HepG2 (cell line): ENCODE measurements around the gene VAMP8. TPM values are rescaled to one million over a fixed set of nuclear protein-coding genes. Genes with fewer than 3 reads are reported as not detected.

Experiments
- CREB1 ChIP-seq, 2 experiments: fragments of 450-650 bp in 1 of 2; IDR thresholded peaks; 2 replicates each; pipeline ENCODE4 v1.6.1; 2016 to 2017; ENCODE audit warnings: control low read depth in 1 of 2, mild to moderate bottlenecking in 1 of 2, missing compliant biosample characterization in 1 of 2, missing genetic modification characterization in 1 of 2
- DNMT1 ChIP-seq: sonication (generic); formaldehyde crosslinking; IDR thresholded peaks from 2 replicates; pipeline ENCODE4 v1.5.1; 2020; ENCODE audit warnings: mild to moderate bottlenecking, missing genetic modification reagents
- DNMT3B ChIP-seq: conservative IDR thresholded peaks from 2 replicates; pipeline ENCODE4 v1.6.1; 2016; ENCODE audit warnings: missing biosample characterization, control low read depth
- HNRNPK ChIP-seq: fragments of 200-400 bp; formaldehyde crosslinking; IDR thresholded peaks from 2 replicates; pipeline ENCODE4 v1.6.1; 2018; ENCODE audit warnings: low read length, low read depth, moderate library complexity, mild to moderate bottlenecking; ENCODE audit not compliant: poor library complexity, severe bottlenecking
- HNRNPLL ChIP-seq: fragments of 200-400 bp; formaldehyde crosslinking; IDR thresholded peaks from 2 replicates; pipeline ENCODE4 v1.6.1; 2017; ENCODE audit warnings: mild to moderate bottlenecking, low read depth, low read length; ENCODE audit not compliant: poor library complexity, severe bottlenecking
- HOMEZ ChIP-seq: IDR thresholded peaks from 2 replicates; pipeline ENCODE4 v1.6.1; 2016; ENCODE audit warnings: low read depth
- IRF2 ChIP-seq: IDR thresholded peaks from 2 replicates; pipeline ENCODE4 v1.6.1; 2018; ENCODE audit warnings: missing genetic modification reagents, missing compliant biosample characterization
- KAT2B ChIP-seq: fragments of 150-350 bp; IDR thresholded peaks from 2 replicates; pipeline ENCODE4 v1.6.1; 2014; ENCODE audit warnings: low read depth, low read length, borderline replicate concordance
- KLF12 ChIP-seq: sonication (generic); formaldehyde crosslinking; IDR thresholded peaks from 2 replicates; pipeline ENCODE4 v1.4.0; 2020; ENCODE audit warnings: missing genetic modification reagents, borderline replicate concordance
- MATR3 ChIP-seq: sonication (generic); formaldehyde crosslinking; IDR thresholded peaks from 2 replicates; pipeline ENCODE4 v1.4.0; 2020; ENCODE audit warnings: missing genetic modification reagents
- MBNL3 ChIP-seq: fragments of 250-450 bp; sonication (Bioruptor Pico); conservative IDR thresholded peaks from 2 replicates; pipeline ENCODE4 v1.8.0; 2022; ENCODE audit warnings: mild to moderate bottlenecking, inconsistent platforms
- MIER2 ChIP-seq: IDR thresholded peaks from 2 replicates; pipeline ENCODE4 v1.6.1; 2016; ENCODE audit warnings: missing biosample characterization, missing genetic modification reagents
- NCOA1 ChIP-seq: sonication (generic); formaldehyde crosslinking; IDR thresholded peaks from 2 replicates; pipeline ENCODE4 v1.9.0; 2021; ENCODE audit warnings: missing genetic modification reagents
- NFE2L1 ChIP-seq: sonication (generic); formaldehyde crosslinking; IDR thresholded peaks from 2 replicates; pipeline ENCODE4 v1.4.0; 2020; ENCODE audit warnings: missing genetic modification reagents, mild to moderate bottlenecking, borderline replicate concordance
- NRL ChIP-seq: sonication (generic); formaldehyde crosslinking; IDR thresholded peaks from 2 replicates; pipeline ENCODE4 v1.5.0; 2020; ENCODE audit warnings: missing genetic modification reagents, mild to moderate bottlenecking, moderate library complexity, borderline replicate concordance
- SKI ChIP-seq: fragments of 450-650 bp; IDR thresholded peaks from one replicate; pipeline ENCODE4 v1.6.1; 2018; ENCODE audit warnings: mild to moderate bottlenecking; ENCODE audit not compliant: partially characterized antibody
- SRF ChIP-seq: IDR thresholded peaks from 2 replicates; pipeline ENCODE4 v1.6.1; 2011; ENCODE audit warnings: mild to moderate bottlenecking, low read depth, low read length, moderate library complexity
- SRSF4 ChIP-seq: fragments of 200-400 bp; formaldehyde crosslinking; IDR thresholded peaks from one replicate; pipeline ENCODE4 v1.6.1; 2018; ENCODE audit warnings: mild to moderate bottlenecking, low read depth, low read length, moderate library complexity; ENCODE audit not compliant: poor library complexity, severe bottlenecking
- WIZ ChIP-seq: sonication (generic); formaldehyde crosslinking; IDR thresholded peaks from 2 replicates; pipeline ENCODE4 v1.5.1; 2020; ENCODE audit warnings: mild to moderate bottlenecking, missing genetic modification reagents
- ZBTB7B ChIP-seq: sonication (generic); formaldehyde crosslinking; IDR thresholded peaks from 2 replicates; pipeline ENCODE4 v1.4.0; 2020; ENCODE audit warnings: missing genetic modification reagents
- ZNF224 ChIP-seq: sonication (generic); formaldehyde crosslinking; IDR thresholded peaks from 2 replicates; pipeline ENCODE4 v1.5.0; 2020; ENCODE audit warnings: mild to moderate bottlenecking, missing genetic modification reagents
- ZNF615 ChIP-seq: sonication (generic); formaldehyde crosslinking; IDR thresholded peaks from 2 replicates; pipeline ENCODE4 v1.5.0; 2020; ENCODE audit warnings: mild to moderate bottlenecking, missing genetic modification reagents, borderline replicate concordance
- ZNF616 ChIP-seq: sonication (generic); formaldehyde crosslinking; IDR thresholded peaks from 2 replicates; pipeline ENCODE4 v1.5.0; 2020; ENCODE audit warnings: low read depth, mild to moderate bottlenecking, missing genetic modification reagents
- ZSCAN12 ChIP-seq: sonication (generic); formaldehyde crosslinking; IDR thresholded peaks from 2 replicates; pipeline ENCODE4 v1.9.0; 2021; ENCODE audit warnings: mild to moderate bottlenecking, missing genetic modification reagents
- ZSCAN30 ChIP-seq: sonication (generic); formaldehyde crosslinking; IDR thresholded peaks from 2 replicates; pipeline ENCODE4 v1.5.0; 2020; ENCODE audit warnings: mild to moderate bottlenecking, missing genetic modification reagents
- polyA plus RNA-seq, 8 experiments: library from polyadenylated mRNA; depleted of rRNA in 3 of 8; stranded (reverse) in 7 of 8; unstranded in 1 of 8; fragments of >200 nt; fragmentation: Illumina TruSeq in 4 of 8; extraction: Trizol in 4 of 8; gene quantifications; 2 replicates each; pipeline versions ENCODE4 v1.2.1 to v1.2.3, GENCODE V29; 2011 to 2016; ENCODE audit warnings: low read depth in 4 of 8, missing spikeins in 1 of 8, mixed read lengths in 1 of 8; ENCODE audit not compliant: insufficient read depth in 1 of 8
- total RNA-seq, 5 experiments: library from RNA; depleted of rRNA; stranded (reverse); fragments of >200 nt; fragmentation: Illumina TruSeq; extraction: Trizol; gene quantifications; 2 replicates each; pipeline ENCODE4 v1.2.3, GENCODE V29; 2016; ENCODE audit warnings: low read depth in 1 of 5
- TF ChIP-seq, protein P1 (sequence below): sonication (generic); formaldehyde crosslinking; IDR thresholded peaks from 2 replicates; pipeline ENCODE4 v1.5.1; 2020; ENCODE audit warnings: mild to moderate bottlenecking, missing genetic modification reagents, borderline replicate concordance
- TF ChIP-seq, protein P2 (sequence below): IDR thresholded peaks from 2 replicates; pipeline ENCODE4 v1.6.1; 2016; ENCODE audit warnings: control low read depth

The VAMP8 gene
- total and polyA plus RNA-seq, 2 of the 13 experiments (the other 11 are each of a cell fraction or from before 2014, with no cell fraction given): 83.3 to 157 TPM

GRCh38 chr2:85595301-85596025 lies 18.1 kb downstream of the VAMP8 start, which contains the start of gene RNF181 (continued):
- TF ChIP-seq NFE2L1 (CRISPR knock-in tag) (no peak), SRSF4 (no peak), HOMEZ (CRISPR knock-in tag) (peak; percentile 74; the same call in 1 of the 2 replicates), DNMT1 (CRISPR knock-in tag) (no peak; the same call in 1 of the 2 replicates), HNRNPK (no peak), NRL (CRISPR knock-in tag) (peak; percentile 95), ZBTB7B (CRISPR knock-in tag) (peak; percentile 35; the same call in 1 of the 2 replicates), ZNF615 (CRISPR knock-in tag) (no peak), NCOA1 (CRISPR knock-in tag) (peak; percentile 79; the same call in 1 of the 2 replicates), ZNF224 (CRISPR knock-in tag) (peak; percentile 93; the same call in 1 of the 2 replicates), SKI (no peak), ZSCAN30 (CRISPR knock-in tag) (no peak; the same call in 1 of the 2 replicates), DNMT3B (CRISPR knock-in tag) (no peak), MIER2 (CRISPR knock-in tag) (no peak), KAT2B (no peak), HNRNPLL (peak; percentile 37), WIZ (CRISPR knock-in tag) (0 out of 2 replicates have a peak, but pooled peaks have one; percentile 64), SRF (peak; percentile 41; the same call in 1 of the 2 replicates), CREB1 (IDR thresholded peaks at IDR 0.05) (peak; percentile 82), CREB1 (CRISPR knock-in tag; IDR thresholded peaks at IDR 0.05) (peak; percentile 92), ZNF616 (no peak; the same call in 1 of the 2 replicates), MATR3 (CRISPR knock-in tag) (no peak), MBNL3 (CRISPR knock-in tag) (no peak), IRF2 (CRISPR knock-in tag) (peak; percentile 48), KLF12 (CRISPR knock-in tag) (no peak), ZSCAN12 (no peak; the same call in 1 of the 2 replicates)
- TF ChIP-seq, protein P1, sequence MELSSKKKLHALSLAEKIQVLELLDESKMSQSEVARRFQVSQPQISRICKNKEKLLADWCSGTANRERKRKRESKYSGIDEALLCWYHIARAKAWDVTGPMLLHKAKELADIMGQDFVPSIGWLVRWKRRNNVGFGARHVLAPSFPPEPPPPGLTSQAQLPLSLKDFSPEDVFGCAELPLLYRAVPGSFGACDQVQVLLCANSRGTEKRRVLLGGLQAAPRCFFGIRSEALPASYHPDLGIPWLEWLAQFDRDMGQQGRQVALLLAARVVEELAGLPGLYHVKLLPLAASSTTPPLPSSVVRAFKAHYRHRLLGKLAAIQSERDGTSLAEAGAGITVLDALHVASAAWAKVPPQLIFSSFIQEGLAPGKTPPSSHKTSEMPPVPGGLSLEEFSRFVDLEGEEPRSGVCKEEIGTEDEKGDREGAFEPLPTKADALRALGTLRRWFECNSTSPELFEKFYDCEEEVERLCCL (CRISPR knock-in tag): no peak; the same call in 1 of the 2 replicates
- TF ChIP-seq, protein P2, sequence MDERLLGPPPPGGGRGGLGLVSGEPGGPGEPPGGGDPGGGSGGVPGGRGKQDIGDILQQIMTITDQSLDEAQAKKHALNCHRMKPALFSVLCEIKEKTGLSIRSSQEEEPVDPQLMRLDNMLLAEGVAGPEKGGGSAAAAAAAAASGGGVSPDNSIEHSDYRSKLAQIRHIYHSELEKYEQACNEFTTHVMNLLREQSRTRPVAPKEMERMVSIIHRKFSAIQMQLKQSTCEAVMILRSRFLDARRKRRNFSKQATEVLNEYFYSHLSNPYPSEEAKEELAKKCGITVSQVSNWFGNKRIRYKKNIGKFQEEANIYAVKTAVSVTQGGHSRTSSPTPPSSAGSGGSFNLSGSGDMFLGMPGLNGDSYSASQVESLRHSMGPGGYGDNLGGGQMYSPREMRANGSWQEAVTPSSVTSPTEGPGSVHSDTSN (CRISPR knock-in tag): no peak
